GM12872 (cell line): ENCODE results near the gene SBK2.
A peak's percentile ranks its signal among the peaks of the same experiment; 100 is the strongest.

Source experiments
- TF ChIP-seq, protein P1 (sequence below): IDR thresholded peaks from 3 replicates; pipeline ENCODE4 v1.5.1; 2011; ENCODE audit warnings: low read depth, mild to moderate bottlenecking, low read length, moderate library complexity; ENCODE audit not compliant: insufficient read depth

SBK2 gene, protein sequence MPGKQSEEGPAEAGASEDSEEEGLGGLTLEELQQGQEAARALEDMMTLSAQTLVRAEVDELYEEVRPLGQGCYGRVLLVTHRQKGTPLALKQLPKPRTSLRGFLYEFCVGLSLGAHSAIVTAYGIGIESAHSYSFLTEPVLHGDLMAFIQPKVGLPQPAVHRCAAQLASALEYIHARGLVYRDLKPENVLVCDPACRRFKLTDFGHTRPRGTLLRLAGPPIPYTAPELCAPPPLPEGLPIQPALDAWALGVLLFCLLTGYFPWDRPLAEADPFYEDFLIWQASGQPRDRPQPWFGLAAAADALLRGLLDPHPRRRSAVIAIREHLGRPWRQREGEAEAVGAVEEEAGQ

DNA sequence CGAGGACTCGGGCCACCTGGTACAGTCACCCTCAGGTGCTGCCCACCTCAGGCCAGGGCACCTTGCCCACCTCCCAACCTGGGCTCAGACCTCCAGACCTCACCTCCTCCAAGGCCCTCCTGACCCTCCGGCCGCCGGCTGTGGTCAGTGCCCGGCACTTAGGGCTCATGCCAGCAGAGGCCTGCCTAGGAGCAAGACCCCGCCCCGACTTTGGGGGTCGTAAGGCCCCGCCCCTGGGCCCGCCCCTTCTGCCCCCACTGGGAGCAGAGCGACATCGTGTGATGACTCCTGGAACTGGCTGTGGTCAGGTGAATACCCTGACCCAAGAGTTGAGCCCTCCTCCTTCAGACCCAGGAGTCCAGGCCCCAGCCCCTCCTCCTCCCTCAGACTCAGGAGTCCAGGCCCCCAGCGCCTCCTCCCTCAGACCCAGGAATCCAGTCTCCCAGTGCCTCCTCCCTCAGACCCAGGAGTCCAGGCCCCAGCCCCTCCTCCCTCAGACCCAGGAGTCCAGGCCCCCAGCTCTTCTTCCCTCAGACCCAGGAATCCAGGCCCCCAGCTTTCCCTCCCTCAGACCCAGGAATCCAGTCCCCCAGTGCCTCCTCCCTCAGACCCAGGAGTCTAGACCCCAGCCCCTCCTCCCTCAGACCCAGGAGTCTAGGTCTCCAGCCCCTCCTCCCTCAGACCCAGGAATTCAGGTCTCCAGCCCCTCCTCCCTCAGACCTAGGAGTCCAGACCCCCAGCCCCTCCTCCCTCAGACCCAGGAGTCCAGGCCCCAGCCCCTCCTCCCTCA is at the start of gene SBK2:
Gene SBK2, minus strand, starts transcription at position 183 of the 790 bp plus-strand sequence. CDS start 839 bp downstream, outside the sequence.
- TF ChIP-seq, protein P1, sequence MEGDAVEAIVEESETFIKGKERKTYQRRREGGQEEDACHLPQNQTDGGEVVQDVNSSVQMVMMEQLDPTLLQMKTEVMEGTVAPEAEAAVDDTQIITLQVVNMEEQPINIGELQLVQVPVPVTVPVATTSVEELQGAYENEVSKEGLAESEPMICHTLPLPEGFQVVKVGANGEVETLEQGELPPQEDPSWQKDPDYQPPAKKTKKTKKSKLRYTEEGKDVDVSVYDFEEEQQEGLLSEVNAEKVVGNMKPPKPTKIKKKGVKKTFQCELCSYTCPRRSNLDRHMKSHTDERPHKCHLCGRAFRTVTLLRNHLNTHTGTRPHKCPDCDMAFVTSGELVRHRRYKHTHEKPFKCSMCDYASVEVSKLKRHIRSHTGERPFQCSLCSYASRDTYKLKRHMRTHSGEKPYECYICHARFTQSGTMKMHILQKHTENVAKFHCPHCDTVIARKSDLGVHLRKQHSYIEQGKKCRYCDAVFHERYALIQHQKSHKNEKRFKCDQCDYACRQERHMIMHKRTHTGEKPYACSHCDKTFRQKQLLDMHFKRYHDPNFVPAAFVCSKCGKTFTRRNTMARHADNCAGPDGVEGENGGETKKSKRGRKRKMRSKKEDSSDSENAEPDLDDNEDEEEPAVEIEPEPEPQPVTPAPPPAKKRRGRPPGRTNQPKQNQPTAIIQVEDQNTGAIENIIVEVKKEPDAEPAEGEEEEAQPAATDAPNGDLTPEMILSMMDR, result peak; percentile 26; the same call in 1 of the 3 replicates

DNA sequence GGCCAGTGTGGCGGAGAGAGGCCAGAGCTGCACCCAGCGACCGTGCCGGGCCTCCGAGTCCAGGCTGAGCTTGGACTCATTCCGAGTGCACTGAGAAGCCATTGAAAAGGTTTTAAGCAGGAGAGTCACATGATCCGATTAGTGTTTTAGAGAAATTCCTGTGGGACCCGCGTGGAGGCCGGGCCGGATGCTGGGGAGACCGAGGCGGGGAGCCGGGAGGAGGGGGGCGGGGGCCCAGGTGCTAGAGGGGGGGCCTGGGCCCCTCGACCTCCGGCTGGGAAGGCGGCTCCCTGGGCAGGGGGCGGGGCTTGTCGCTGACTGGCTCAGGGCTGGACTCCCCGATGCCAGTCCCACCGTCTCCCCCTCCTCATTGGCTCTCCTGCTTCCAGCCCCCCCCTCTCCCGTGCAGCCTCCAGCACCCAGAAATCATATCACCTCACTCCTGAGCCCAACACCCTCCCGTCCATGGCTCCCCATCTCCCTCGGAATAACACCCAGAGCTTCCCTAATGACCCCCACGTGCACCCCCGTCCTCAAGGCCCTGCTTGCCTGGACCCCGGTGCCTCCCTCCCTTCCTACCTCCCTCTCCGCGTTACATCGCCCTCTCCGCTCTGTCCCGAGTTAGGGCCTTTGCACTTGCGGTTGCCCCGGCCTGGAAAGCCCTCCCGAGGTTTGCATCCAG is 48.9 kb upstream of the SBK2 start:
- TF ChIP-seq, protein P1, result no peak

DNA sequence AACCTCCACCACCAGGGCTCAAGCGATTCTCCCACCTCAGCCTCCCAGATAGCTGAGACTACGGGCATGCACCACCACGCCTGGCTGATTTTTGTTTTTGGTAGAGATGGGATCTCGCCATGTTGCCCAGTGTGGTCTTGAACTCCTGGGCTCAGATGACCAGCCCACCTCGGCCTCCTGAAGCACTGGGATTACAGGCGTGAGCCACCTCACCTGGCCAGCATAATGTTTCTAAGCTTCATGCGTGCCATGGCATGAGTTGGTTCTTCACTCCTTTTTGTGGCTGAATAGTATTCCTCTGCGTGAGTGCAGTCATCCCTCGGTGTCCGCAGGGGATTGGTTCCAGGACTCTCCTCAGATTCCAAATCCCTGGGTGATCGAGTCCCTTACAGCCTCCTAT is 47.9 kb upstream of the SBK2 start:
- TF ChIP-seq, protein P1, result no peak

DNA sequence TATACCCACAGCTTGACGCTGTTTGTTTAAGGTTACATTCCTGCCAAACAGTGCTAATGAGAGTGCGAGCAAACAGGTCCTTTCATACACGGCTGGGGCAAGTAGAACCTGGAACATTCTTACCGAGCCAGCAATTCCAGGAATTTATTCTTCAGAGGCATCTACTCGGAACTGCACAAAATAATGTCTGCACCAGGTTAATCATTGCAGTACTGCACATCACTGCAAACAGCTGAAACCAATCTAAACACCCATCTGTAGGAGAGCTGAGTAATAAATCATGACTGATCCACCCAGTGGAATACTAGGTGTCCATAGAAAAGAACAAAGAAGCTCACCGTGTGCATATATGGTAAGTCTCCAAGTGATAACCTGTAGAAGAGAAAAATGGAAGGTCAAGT is 44.9 kb upstream of the SBK2 start:
- TF ChIP-seq, protein P1, result no peak

DNA sequence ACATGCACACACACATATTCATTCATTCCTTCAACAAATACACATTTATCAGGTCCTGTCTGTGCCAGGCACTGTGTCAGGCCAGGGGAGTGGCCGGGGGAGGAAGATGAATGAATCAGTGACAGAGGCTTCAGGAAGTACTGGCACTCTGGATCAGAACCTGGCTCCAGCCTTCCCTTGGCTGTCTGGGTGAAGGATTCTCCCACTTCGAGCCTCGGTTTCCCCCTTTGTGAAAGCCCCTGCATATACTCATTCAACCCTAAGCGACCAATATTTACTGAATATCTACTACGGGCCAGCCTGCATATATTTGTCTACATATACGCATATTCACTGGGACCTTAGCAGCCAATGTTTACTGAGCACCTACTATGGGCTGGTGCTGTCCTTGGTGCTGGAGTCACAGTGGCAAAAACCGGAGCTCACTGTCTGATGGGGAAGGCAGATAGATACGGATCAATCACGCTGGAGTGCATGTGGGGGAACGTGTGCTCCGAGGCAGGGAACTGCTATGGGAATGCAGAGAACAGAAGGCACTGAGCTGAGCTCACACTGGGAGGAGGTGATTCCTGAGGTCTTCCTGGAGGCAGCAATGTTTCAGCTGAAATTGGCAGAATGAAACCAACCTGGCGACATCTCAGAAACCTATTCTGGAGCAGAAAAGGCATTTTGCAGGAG is 44.4 kb upstream of the SBK2 start:
- TF ChIP-seq, protein P1, result no peak

DNA sequence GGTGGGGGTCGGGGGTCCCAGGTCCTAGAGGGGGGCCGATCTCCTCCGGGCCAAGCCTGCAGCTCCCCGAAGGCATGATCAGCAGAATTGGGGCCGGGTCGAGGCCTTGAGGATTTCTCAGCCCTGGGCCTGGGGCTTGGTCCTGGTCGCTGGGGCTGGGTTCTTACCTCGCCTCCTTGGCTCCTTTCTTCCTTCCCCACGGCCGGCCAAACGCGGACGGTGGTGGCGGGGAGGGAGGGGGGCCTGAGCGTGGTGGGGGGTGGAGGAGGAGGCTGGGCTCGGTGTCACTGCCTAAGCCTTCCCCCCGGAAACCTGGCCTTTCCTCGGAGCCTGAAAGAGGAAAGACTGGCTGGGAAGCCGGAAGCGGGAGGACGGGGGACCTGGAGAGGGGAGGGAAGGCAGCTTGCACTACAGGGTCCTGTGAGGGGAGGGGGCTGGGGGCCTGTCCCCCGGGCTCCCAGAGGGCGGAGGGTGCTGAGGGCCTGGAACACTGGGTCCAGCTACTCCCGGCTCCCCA is 43.8 kb upstream of the SBK2 start, which contains the start of gene ZNF579:
Gene ZNF579, minus strand, starts transcription at position 221 of the 517 bp plus-strand sequence. CDS start 1,209 bp downstream, outside the sequence.
- TF ChIP-seq, protein P1, result no peak
